ENCODE results near the gene SCN2B. TPM values are rescaled to one million over a fixed set of nuclear protein-coding genes. Genes with fewer than 3 reads are reported as not detected.

The SCN2B gene
- total and polyA plus RNA-seq, 2 of the 13 experiments (the other 11 are each of a cell fraction or from before 2014, with no cell fraction given): 0.01 to 0.02 TPM

- TF ChIP-seq, protein P1, sequence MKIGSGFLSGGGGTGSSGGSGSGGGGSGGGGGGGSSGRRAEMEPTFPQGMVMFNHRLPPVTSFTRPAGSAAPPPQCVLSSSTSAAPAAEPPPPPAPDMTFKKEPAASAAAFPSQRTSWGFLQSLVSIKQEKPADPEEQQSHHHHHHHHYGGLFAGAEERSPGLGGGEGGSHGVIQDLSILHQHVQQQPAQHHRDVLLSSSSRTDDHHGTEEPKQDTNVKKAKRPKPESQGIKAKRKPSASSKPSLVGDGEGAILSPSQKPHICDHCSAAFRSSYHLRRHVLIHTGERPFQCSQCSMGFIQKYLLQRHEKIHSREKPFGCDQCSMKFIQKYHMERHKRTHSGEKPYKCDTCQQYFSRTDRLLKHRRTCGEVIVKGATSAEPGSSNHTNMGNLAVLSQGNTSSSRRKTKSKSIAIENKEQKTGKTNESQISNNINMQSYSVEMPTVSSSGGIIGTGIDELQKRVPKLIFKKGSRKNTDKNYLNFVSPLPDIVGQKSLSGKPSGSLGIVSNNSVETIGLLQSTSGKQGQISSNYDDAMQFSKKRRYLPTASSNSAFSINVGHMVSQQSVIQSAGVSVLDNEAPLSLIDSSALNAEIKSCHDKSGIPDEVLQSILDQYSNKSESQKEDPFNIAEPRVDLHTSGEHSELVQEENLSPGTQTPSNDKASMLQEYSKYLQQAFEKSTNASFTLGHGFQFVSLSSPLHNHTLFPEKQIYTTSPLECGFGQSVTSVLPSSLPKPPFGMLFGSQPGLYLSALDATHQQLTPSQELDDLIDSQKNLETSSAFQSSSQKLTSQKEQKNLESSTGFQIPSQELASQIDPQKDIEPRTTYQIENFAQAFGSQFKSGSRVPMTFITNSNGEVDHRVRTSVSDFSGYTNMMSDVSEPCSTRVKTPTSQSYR (CRISPR knock-in tag; IDR thresholded peaks at IDR 0.05; ENCODE audit: borderline replicate concordance): no peak
- no peak for TF ChIP-seq FOXO1 (CRISPR knock-in tag; IDR thresholded peaks at IDR 0.05)
- no peak for TF ChIP-seq BRD4 (CRISPR knock-in tag; IDR thresholded peaks at IDR 0.05)
- no peak for TF ChIP-seq FIP1L1 (IDR thresholded peaks at IDR 0.05; ENCODE audit: borderline replicate concordance, insufficient read depth, low read depth, low read length)
- TF ChIP-seq UBTF (CRISPR knock-in tag; IDR thresholded peaks at IDR 0.05): peak; percentile 65; the same call in 1 of the 2 replicates
- TF ChIP-seq, protein P2, sequence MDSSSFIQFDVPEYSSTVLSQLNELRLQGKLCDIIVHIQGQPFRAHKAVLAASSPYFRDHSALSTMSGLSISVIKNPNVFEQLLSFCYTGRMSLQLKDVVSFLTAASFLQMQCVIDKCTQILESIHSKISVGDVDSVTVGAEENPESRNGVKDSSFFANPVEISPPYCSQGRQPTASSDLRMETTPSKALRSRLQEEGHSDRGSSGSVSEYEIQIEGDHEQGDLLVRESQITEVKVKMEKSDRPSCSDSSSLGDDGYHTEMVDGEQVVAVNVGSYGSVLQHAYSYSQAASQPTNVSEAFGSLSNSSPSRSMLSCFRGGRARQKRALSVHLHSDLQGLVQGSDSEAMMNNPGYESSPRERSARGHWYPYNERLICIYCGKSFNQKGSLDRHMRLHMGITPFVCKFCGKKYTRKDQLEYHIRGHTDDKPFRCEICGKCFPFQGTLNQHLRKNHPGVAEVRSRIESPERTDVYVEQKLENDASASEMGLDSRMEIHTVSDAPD (CRISPR knock-in tag; IDR thresholded peaks at IDR 0.05): no peak
- no peak for TF ChIP-seq ZNF12 (CRISPR knock-in tag; IDR thresholded peaks at IDR 0.05)
- TF ChIP-seq MAFK (conservative IDR thresholded peaks at IDR 0.05 in 1 of 2, IDR thresholded peaks at IDR 0.05 in 1 of 2; ENCODE audit: low read length in 2 of 2): no peak
- no peak for TF ChIP-seq ZNF142 (CRISPR knock-in tag; IDR thresholded peaks at IDR 0.05)
- no peak for TF ChIP-seq ZNF570 (CRISPR knock-in tag; IDR thresholded peaks at IDR 0.05; ENCODE audit: borderline replicate concordance)
- TF ChIP-seq BRCA1 (CRISPR knock-in tag; IDR thresholded peaks at IDR 0.05): no peak
- TF ChIP-seq HNRNPK (IDR thresholded peaks at IDR 0.05; ENCODE audit: low read depth, low read length, poor library complexity, severe bottlenecking): peak; percentile 32
- TF ChIP-seq RBFOX2 (IDR thresholded peaks at IDR 0.05; ENCODE audit: low read depth, low read length): no peak
- TF ChIP-seq ASH2L (IDR thresholded peaks at IDR 0.05; ENCODE audit: insufficient read length, low read depth, low read length): no peak
- peak; percentile 89 for TF ChIP-seq ZNF263 (CRISPR knock-in tag; IDR thresholded peaks at IDR 0.05)
These were observed 23.6 kb downstream of the SCN2B start, which contains the start of gene SCN4B (continued) for GRCh38 chr11:118152552-118153471.
